ENCODE results near the gene METTL3. TPM values are rescaled to one million over a fixed set of nuclear protein-coding genes. Genes with fewer than 3 reads are reported as not detected.
"Not testable (repeated sequence)": the region's sequence is repeated elsewhere in the genome, so short reads cannot be mapped to it uniquely, and the experiment has no call there.

The METTL3 gene
- total RNA-seq (2014; rRNA removed; shearing (Covaris generic)), result 121 and 158 TPM in 2 replicates

DNA sequence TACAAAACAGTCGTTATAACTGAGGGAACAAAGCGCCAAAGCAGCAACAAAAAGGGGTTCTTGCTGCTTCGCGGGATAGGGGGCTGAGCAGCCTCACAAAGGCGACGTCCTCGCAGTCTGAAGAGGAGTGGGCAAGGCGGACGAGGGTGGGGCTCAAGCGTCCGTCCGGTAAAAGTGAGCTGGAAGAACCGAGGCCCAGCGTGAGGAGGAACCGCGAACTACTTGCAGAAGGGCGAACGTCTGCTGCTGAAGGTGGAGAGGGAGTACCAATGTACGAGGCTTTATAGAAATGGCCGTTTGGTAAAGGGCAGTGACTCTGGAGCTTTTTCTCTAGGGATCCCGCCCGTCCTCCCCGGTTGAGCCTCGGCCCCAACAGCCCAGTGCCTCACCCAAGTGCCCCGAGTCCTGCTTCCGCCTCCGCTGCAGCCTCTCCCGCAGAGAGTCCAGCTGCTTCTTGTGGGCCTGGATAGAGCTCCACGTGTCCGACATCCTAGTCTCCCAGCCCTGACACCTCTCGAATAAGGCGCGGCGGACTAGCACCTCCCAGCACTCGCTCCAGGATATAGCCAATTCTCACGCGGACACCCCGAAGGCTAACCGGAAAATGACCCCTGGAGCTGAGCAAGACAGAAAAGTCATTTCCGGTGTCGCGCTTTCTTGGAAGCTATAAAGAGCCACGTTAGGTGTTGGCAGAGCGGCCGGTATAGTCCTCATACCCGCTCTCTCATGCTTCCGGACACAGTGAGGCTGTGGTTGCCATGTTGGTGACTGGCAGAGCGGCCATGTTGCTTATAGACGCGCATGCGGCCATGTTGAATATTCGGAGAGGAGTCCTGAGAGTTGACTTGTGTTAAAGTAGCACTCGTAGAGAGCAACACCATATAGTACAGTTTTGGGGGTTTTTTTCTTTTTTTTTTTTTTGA lies at the start of gene METTL3:
Gene METTL3 (minus strand): TSS at position 606 of the 923 bp plus-strand sequence. CDS start 117 bp downstream, at position 489.
- peak; percentile 99 for DNase-seq (ENCODE audit: low read depth)

DNA sequence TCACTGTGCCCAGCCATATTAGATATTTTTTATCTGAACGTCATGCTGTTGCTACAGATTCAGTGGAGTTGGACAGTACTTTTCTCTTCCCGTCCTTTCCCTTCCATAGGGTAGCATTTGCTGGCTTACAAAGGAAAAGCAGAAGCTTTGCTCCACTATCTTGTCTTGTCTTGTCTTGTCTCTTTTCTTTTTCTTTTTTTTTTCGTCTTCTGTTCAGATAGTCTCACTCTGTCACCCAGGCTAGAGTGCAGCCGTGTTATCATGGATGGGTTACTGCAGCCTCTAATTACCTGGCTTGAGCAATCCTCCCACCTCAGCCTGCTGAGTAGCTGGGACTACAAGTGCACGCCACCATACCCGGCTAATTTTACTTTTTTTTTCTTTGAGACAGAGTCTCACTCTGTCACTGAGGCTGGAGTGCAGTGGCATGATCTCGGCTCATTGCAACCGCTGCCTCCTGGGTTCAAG lies 47.6 kb upstream of the METTL3 start:
- DNase-seq (ENCODE audit: low read depth), result no peak

DNA sequence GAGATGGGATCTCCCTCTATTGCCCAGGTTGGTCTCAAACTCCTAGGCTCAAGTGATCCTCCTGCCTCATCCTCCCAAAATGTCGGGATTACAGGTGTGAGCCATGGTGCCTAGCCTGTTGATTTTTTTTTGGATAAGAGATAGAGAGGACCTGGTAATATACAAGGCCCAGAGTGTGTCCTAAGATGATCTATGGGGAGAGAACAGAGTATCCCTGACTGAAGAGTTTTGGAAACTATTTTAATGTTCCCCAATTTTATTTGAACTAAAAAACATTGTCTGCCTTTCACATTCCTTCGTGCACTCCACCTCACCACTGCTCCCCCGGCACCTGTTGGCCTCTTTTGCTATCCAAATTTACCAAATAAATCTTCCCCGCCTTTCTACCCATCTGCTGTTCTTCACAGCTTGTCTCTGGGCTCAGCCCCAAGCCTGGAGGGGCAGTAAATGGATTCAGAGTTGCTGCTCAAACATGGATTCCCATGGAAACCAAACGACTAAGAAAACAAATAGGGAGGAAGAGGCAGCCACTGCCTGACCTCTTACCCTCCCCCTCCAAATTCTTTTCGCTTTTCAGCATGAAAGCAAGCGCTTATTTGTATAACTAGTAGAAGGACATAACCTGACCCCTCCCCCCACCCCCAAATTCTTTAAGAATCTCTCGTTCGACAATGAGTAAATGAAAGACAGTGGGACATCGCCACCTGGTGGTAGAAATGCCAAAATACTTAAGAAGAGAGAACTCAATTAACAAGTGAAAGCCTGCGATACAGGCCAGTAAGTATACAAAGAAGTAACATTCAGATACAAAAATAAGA lies 46.2 kb upstream of the METTL3 start:
- DNase-seq (ENCODE audit: low read depth), result peak; percentile 84

GRCh38 chr14:21556378-21557083 lies 45.4 kb upstream of the METTL3 start:
- no peak for DNase-seq (ENCODE audit: low read depth)

GRCh38 chr14:21553266-21553665 lies 42.1 kb upstream of the METTL3 start:
- no peak for DNase-seq (ENCODE audit: low read depth)

DNA sequence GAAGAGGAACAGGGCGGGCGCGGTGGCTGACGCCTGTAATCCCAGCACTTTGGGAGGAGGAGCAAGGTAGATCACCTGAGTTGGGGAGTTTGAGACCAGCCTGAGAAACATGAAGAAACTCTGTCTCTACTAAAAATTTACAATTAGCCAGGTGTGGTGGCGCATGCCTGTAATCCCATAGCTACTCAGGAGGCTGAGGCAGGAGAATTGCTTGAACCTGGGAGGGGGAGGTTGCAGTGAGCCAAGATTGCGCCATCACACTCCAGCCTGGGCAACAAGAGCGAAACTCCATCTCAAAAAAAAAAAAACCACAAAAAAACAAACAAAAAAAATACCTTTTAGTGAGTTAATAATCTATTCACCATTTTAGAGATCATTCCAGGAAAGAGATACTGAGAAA lies 33.4 kb upstream of the METTL3 start:
- DNase-seq (ENCODE audit: low read depth), result not testable (repeated sequence)

DNA sequence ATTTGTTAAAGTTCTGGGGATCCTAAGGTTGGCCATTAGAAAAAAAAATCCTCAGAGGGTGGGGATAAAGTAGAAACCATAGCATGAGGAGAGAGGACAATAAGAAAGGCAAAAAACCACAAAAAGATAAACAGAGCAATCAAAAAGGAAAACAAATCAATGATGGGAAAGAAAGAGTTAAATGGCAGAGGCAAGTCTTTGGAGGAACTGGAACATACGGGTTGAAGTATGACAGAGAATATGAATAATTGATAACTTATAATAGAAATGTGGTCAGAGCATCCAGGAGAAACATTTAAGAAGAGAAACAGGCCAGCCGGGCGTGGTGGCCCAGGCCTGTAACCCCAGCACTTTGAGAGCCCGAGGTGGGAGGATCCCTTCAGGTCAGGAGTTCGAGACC lies 32.8 kb upstream of the METTL3 start:
- DNase-seq (ENCODE audit: low read depth), result no peak

GRCh38 chr14:21543521-21543960 lies 32.4 kb upstream of the METTL3 start:
- no peak for DNase-seq (ENCODE audit: low read depth)

GRCh38 chr14:21541413-21542074 lies 30.4 kb upstream of the METTL3 start:
- no peak for DNase-seq (ENCODE audit: low read depth)

DNA sequence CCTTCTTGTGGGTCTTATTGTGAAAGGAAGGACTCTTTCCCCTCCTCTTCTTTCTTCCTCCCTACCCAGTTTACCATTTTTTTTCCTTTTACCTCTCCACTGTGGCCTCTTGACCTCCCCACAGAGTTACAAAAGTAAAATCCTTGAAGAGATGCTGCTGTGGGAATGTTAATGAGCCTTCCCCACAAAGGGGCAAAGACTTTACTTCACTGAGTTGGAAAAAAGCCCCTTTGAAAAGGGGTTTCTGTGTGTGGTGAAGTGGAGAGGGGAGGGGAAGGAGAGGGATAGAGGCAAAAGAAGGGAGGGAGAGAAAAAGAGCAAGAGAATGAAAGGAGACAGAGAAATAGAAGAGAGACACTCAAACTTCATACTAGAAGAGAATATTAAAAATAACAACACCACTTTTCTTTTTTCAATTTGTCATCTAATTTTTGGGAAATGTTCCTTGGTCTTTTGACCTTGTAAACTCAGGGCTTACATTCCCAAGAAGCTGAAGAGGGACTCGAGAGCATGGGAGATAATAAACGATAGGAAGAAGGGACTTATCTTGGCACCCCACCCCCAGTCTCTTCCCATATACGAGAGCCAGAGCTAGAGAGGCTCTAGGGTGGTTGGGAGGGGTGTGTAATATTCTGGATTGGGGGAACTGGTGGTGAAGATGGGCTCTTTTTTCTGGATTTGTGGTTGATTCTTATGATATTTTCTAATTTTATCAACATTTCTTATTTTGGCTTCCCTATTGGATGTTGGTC lies 28.2 kb upstream of the METTL3 start:
- DNase-seq (ENCODE audit: low read depth), result no peak

- DNase-seq (ENCODE audit: low read depth), result no peak
These were observed 25.9 kb upstream of the METTL3 start for GRCh38 chr14:21537090-21537424.

DNA sequence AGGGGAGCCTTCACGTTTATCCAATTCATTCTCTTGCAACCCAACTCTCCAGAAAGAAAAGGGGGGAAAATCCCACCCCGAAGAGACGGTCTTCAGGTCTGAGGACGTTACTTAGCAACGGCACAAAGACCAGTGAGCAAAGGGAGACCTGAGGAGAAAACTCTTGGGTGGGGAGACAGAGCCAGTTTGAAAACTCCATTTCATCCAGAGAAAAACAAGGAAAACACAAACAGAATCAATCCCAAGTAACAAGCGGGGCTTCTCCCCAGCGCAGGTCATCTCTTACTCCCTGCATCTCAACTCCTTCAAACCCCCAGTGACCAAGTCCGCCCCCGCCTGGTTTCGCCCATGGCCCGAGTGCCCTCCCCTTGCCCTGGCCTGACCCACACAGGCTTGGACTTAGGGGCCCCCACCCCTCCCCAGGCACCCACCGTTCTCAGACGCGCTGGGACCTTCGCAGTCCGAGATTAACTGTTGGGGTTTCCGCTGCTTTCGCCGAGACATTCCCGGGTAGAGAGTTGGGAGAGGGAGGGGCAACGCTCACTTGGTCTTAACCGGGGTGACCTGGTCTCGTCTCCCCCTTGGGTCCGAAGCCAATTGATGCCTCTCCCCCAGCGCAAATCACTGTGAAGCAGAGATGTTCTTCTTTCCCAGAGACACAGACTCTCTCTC lies 25.4 kb upstream of the METTL3 start:
- no peak for DNase-seq (ENCODE audit: low read depth)

- DNase-seq (ENCODE audit: low read depth), result no peak
These were observed 24.6 kb upstream of the METTL3 start for GRCh38 chr14:21535545-21536417.

DNA sequence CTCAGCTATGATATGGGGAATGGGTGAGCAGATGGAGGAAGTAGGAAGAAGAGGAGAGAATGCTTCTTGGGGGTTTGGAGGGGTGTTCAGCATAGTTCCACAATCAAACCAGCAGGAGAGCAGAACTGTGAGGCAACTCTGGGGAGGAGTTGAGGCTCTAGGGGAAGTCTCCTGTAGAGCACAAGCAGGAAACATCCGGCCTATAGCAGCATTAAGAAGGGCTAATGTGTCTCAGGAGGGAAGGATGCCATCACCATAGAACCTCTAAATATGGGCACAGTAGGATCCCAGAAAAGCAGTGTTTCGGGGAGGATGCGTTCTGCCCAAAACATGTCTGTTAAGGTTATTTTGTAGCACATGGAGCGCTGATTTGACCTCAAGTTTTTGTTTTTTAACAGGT lies 23.4 kb upstream of the METTL3 start:
- no peak for DNase-seq (ENCODE audit: low read depth)

DNA sequence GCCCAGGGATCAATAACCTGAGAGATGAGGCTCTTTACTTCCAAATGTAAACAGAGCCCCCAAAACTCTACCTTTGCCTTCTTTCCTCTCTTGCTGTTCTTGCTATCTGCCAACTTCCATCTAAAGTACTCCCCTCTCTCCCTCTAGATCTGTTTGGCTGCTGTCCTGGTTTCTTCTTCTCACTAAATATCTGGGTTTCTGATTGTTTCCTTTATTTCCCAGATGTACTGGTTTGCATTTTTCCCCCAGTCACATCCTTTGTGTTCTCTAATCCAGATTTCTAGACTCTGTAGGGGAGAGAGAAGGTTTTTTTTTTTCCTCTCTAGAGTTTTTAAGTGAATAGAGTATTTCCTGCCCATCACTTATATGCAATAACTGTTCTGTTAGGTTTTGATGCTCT lies 22.2 kb upstream of the METTL3 start:
- no peak for DNase-seq (ENCODE audit: low read depth)

DNA sequence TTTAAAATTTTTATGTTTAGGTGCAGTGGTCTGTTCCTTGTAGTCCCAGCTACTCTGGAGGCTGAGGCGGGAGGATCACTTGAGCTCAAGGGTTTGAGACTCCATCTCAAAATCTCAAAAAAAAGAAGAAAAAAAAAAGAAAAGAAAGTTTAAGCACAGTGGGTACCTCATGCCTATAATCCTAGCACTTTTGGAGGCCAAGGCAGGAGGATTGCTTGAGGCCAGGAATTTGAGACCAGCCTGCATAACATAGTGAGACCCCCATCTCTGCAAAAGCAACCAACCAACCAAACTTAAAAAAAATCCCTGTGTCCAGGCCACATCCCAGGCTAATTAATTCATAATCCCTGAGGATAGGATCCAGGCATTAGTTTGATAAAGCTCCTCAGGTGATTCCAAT lies 18.4 kb upstream of the METTL3 start:
- no peak for DNase-seq (ENCODE audit: low read depth)

DNA sequence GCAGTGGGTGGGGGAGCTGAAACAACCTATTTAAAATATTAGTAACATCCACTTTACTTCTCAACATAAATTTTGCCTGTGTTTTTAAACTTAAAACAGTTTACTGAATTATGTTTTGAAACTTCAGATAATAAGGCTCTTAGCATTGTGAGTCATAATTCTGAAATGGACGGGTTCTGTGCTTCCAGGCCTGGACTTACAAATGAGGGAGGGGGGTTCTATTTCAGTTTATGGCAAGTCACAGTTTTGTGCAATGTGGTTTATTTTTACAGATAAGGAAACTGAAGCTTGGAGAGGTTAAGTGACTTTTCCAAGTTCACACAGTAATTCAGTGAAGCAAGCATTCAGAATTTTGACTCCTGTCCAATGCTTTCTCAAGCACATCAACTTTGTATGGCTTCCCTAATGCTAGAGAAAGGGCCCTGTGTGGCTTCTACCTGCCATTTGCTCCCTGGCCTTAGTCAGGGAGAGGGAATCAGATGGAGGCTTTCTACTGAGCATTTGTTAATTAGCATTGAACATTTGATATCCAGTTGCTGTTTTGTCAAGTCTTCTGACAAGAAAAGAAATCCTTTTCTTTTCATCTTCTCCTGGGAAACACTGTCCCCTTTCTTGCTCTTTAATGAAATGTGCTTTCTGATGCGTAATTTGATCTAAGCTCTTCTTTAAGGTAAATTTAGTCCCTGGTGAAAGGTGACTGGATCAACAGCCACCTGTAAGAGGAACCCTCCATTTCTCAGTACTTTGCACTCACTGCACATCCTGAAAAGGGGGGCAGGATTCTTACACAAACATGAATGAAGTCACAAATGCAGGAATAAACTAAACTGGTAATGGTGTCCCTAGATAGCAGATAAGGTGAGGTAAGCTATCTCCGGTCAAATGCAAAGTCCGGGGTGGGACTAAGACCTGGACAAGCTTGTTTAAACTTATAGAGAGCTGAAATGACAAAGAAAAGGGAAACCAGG lies 17.5 kb upstream of the METTL3 start:
- DNase-seq (ENCODE audit: low read depth), result no peak

- DNase-seq (ENCODE audit: low read depth), result no peak
These were observed 16.2 kb upstream of the METTL3 start for GRCh38 chr14:21527318-21527679.
